Measurements from ENCODE around the gene MDGA2.

- TF ChIP-seq CTCF (IDR thresholded peaks at IDR 0.05) = no peak
- no peak for TF ChIP-seq POLR2A (IDR thresholded peaks at IDR 0.05)
Measured at GRCh38 chr14:47637753-47638152, 37.7 kb downstream of the MDGA2 start.

All from right lobe of liver (tissue), 4 donors.